RWPE2 (cell line): ENCODE data around the gene CREG1.

Experiments used
- ATAC-seq: fragments of 200-7000 bp; cut with Tn5 transposase; 3 replicates; pipeline ENCODE4 v1.9.1; 2021; ENCODE audit warnings: low read depth
- DNase-seq: peaks from one replicate; pipeline ENCODE4 v3.0.0-alpha.2; 2020; ENCODE audit warnings: low spot score
- H3K27ac ChIP-seq: fragments of 450-650 bp; 2 replicates; pipeline ENCODE4 v1.5.1; 2017; ENCODE audit warnings: mild to moderate bottlenecking; ENCODE audit not compliant: poor library complexity, severe bottlenecking
- H3K27me3 ChIP-seq: fragments of 250-450 bp; sonication (Bioruptor Pico); 2 replicates; pipeline ENCODE4 v1.5.1; 2021; ENCODE audit warnings: mild to moderate bottlenecking, moderate library complexity; ENCODE audit not compliant: insufficient read depth, poor library complexity, severe bottlenecking
- H3K36me3 ChIP-seq: fragments of 250-450 bp; sonication (Bioruptor Pico); 2 replicates; pipeline ENCODE4 v1.5.1; 2020; ENCODE audit warnings: low read depth, mild to moderate bottlenecking, moderate library complexity
- H3K4me1 ChIP-seq: fragments of 250-450 bp; sonication (Bioruptor Pico); 2 replicates; pipeline ENCODE4 v1.5.1; 2021; ENCODE audit warnings: mild to moderate bottlenecking, moderate library complexity; ENCODE audit not compliant: insufficient read depth, poor library complexity, severe bottlenecking
- H3K4me3 ChIP-seq: fragments of 250-450 bp; sonication (Bioruptor Pico); 2 replicates; pipeline ENCODE4 v1.5.1; 2021; ENCODE audit warnings: mild to moderate bottlenecking, moderate library complexity; ENCODE audit not compliant: severe bottlenecking
- H3K9me3 ChIP-seq: fragments of 250-450 bp; sonication (Bioruptor Pico); 2 replicates; pipeline ENCODE4 v1.5.1; 2021; ENCODE audit warnings: mild to moderate bottlenecking, moderate library complexity; ENCODE audit not compliant: severe bottlenecking
- TF ChIP-seq, protein P1 (sequence below): fragments of 450-650 bp; IDR thresholded peaks from one replicate; pipeline ENCODE4 v1.5.1; 2017; ENCODE audit warnings: mild to moderate bottlenecking, moderate library complexity; ENCODE audit not compliant: poor library complexity, severe bottlenecking

CREG1 gene

DNA sequence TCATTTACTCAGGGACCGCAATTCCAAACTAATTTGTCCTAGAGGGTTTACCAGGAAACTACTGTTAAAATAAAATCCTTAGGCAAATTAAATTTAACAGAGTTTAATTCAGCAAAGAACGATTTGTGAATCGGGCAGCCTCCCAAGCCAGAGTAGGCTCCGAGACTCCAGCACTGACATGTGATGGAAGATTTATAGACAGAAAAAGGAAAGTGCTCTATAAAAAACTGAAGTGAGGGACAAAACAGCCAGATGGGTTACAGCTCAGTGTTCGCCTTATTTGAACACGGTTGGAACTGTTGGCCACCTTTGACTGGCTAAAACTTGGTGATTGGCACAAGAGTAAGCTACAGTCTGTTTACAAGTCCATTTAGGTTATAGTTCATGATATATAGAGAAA, 41.3 kb upstream of the CREG1 start:
- peaks cover 1% of the 10 kb centered on the region for H3K9me3 ChIP-seq
- H3K27ac ChIP-seq: no peak overlapping the region
- H3K4me1 ChIP-seq: no peaks in the 10 kb centered on the region
- ATAC-seq (no peak), DNase-seq (no peak)
- no peaks in the 10 kb centered on the region for H3K27me3 ChIP-seq
- H3K4me3 ChIP-seq: no peak overlapping the region
- TF ChIP-seq, protein P1, sequence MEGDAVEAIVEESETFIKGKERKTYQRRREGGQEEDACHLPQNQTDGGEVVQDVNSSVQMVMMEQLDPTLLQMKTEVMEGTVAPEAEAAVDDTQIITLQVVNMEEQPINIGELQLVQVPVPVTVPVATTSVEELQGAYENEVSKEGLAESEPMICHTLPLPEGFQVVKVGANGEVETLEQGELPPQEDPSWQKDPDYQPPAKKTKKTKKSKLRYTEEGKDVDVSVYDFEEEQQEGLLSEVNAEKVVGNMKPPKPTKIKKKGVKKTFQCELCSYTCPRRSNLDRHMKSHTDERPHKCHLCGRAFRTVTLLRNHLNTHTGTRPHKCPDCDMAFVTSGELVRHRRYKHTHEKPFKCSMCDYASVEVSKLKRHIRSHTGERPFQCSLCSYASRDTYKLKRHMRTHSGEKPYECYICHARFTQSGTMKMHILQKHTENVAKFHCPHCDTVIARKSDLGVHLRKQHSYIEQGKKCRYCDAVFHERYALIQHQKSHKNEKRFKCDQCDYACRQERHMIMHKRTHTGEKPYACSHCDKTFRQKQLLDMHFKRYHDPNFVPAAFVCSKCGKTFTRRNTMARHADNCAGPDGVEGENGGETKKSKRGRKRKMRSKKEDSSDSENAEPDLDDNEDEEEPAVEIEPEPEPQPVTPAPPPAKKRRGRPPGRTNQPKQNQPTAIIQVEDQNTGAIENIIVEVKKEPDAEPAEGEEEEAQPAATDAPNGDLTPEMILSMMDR: no peak
- H3K36me3 ChIP-seq: no peaks in the 10 kb centered on the region

DNA sequence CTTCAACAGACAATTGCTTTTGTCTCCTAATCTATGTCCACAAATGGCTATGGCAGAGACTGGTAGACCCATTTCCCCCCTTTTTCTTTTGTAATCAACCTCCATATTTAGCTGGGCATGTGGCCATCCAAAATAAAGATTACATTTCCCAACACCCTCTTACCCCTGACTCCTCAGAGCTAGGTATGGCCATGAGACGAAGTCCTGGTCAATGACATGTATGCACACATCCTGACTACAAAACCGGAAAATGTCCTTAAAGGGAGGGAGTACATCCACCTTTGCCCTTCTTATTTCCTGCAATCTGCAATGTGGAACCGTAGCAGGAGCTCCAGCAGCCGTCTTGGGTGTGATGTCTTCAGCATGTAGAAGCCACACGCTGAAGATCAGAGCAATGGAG, 40.3 kb upstream of the CREG1 start:
- no peak overlapping the region for H3K27ac ChIP-seq

DNA sequence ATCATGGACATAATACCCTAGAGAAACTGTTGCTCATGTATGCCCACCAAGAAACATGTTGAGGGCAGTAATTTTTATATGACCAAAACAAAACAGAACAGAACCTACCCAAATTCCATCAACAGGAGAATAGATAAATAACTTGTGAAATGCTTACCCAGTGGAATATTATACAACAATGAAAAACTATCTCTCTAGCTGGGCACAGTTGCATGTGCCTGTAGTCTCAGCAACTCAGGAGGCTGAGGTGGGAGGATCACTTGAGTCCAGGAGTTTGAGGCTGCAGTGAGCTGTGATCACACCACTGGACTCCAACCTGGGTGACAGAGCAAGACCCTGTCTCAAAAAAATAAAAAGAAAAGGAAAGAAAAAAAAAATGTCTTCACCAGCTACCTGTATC, 38.9 kb upstream of the CREG1 start:
- Histone ChIP-seq H3K4me3 (no peak overlapping the region), H3K36me3 (no peaks in the 10 kb centered on the region), H3K27me3 (no peaks in the 10 kb centered on the region), H3K27ac (no peak overlapping the region), H3K9me3 (no peaks in the 10 kb centered on the region), H3K4me1 (no peaks in the 10 kb centered on the region)
- ATAC-seq: no peak
- TF ChIP-seq, protein P1: no peak
- DNase-seq: no peak

More for the DNA sequence above, 40.3 kb upstream of the CREG1 start:
- Histone ChIP-seq H3K9me3 (peaks cover 1% of the 10 kb centered on the region), H3K4me3 (no peak overlapping the region), H3K27me3 (no peaks in the 10 kb centered on the region), H3K36me3 (no peaks in the 10 kb centered on the region), H3K4me1 (no peaks in the 10 kb centered on the region)
- DNase-seq: no peak
- TF ChIP-seq, protein P1: no peak
- ATAC-seq: no peak

DNA sequence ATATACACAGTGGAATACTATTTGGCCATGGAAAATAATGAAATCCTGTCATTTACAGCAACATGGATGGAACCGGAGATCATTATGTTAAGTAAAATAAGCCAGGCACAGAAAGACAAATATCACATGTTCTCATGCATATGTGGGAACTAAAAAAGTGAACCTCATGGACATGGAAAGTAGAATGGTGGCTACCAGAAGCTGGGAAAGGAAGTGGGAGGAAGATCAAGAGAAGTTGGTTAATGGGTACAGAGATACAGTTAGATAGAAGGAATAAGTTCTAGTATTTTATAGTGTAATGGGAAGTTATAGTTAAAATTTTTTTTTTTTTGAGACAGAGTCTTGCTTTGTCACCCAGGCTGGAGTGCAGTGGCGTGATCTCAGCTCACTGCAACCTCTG, 34.8 kb upstream of the CREG1 start:
- Histone ChIP-seq H3K27me3 (no peaks in the 10 kb centered on the region), H3K4me1 (no peaks in the 10 kb centered on the region), H3K9me3 (no peaks in the 10 kb centered on the region), H3K27ac (no peak overlapping the region), H3K36me3 (no peaks in the 10 kb centered on the region), H3K4me3 (no peak overlapping the region)
- TF ChIP-seq, protein P1: no peak
- no peak for DNase-seq
- no peak for ATAC-seq

DNA sequence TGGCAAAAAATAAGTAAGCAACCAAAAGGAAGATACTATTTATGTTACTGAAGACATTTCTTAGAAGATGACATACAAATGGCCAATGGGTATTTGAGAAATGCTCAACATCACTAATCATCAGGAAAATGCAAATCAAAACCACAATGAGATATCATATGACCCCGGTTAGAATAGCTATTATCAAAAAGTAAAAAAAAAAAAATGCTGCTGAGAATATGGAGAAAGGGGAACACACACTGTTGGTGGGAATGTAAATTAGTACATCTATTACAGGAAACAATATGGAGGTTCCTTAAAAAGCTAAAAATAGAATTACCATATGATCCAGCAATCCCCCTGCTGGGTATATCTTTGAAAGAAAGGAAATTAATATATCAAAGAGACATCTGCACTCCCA, 34.3 kb upstream of the CREG1 start:
- TF ChIP-seq, protein P1: no peak
- Histone ChIP-seq H3K27me3 (no peaks in the 10 kb centered on the region), H3K27ac (no peak overlapping the region), H3K36me3 (no peaks in the 10 kb centered on the region), H3K9me3 (no peaks in the 10 kb centered on the region), H3K4me3 (no peak overlapping the region), H3K4me1 (no peaks in the 10 kb centered on the region)
- ATAC-seq (no peak), DNase-seq (no peak)
